CD8-positive, alpha-beta memory T cell (primary cell): ENCODE results near the gene PLCG1. TPM values are rescaled to one million over a fixed set of nuclear protein-coding genes. Genes with fewer than 3 reads are reported as not detected.

Experiments
- CTCF ChIA-PET: fragments of 350-600 bp; sonication (Branson Sonifier 250); formaldehyde crosslinking; loops from one replicate; lab custom pipeline; 2021; ENCODE audit warnings: antibody characterized with exemption; lab: Charles Lee
- POLR2A ChIA-PET: fragments of 350-600 bp; sonication (Branson Sonifier 250); formaldehyde crosslinking; loops from one replicate; lab custom pipeline; 2021; ENCODE audit warnings: antibody characterized with exemption; lab: Charles Lee
- DNase-seq, 5 donors: peaks; one replicate each; pipeline versions ENCODE4 v3.0.0 to v3.0.0-alpha.2; 2020 to 2022; ENCODE audit warnings: mixed read lengths in 1 of 5
- H3K27ac ChIP-seq: one replicate; pipeline ENCODE4 v1.7.0; 2013; ENCODE audit warnings: low read depth, mild to moderate bottlenecking, low read length, moderate library complexity
- H3K27me3 ChIP-seq: 2 replicates; pipeline ENCODE4 v1.7.0; 2013; ENCODE audit warnings: low read length, mild to moderate bottlenecking; ENCODE audit not compliant: insufficient read depth, poor library complexity, severe bottlenecking
- H3K36me3 ChIP-seq: 2 replicates; pipeline ENCODE4 v1.7.0; 2013; ENCODE audit warnings: mild to moderate bottlenecking, low read length, moderate library complexity; ENCODE audit not compliant: insufficient read depth
- H3K4me1 ChIP-seq: 2 replicates; pipeline ENCODE4 v1.7.0; 2013; ENCODE audit warnings: mild to moderate bottlenecking, low read length, moderate library complexity; ENCODE audit not compliant: insufficient read depth
- H3K4me3 ChIP-seq: 2 replicates; pipeline ENCODE4 v1.7.0; 2013; ENCODE audit warnings: mild to moderate bottlenecking, low read length
- H3K9me3 ChIP-seq: 2 replicates; pipeline ENCODE4 v1.7.0; 2013; ENCODE audit warnings: mild to moderate bottlenecking, low read length
- H3K27ac Mint-ChIP-seq, 8 donors: one replicate each; pipeline ENCODE4 v1.8.0; 2020 to 2021; ENCODE audit warnings: mixed read lengths in 8 of 8, mild to moderate bottlenecking in 6 of 8, inconsistent platforms in 3 of 8, moderate library complexity in 3 of 8
- H3K27me3 Mint-ChIP-seq, 2 donors: one replicate each; pipeline ENCODE4 v1.8.0; 2020 to 2021; ENCODE audit warnings: mixed read lengths in 2 of 2, mild to moderate bottlenecking in 1 of 2, moderate library complexity in 1 of 2
- H3K36me3 Mint-ChIP-seq, 3 donors: one replicate each; pipeline ENCODE4 v1.8.0; 2020 to 2021; ENCODE audit warnings: mixed read lengths in 3 of 3, inconsistent platforms in 1 of 3, mild to moderate bottlenecking in 1 of 3
- H3K4me1 Mint-ChIP-seq, 3 donors: one replicate each; pipeline ENCODE4 v1.8.0; 2020 to 2021; ENCODE audit warnings: mixed read lengths in 3 of 3, inconsistent platforms in 1 of 3, mild to moderate bottlenecking in 1 of 3
- H3K4me3 Mint-ChIP-seq, 7 donors: one replicate each; pipeline ENCODE4 v1.8.0; 2020 to 2021; ENCODE audit warnings: mixed read lengths in 7 of 7, mild to moderate bottlenecking in 6 of 7, moderate library complexity in 4 of 7, inconsistent platforms in 2 of 7
- H3K9me3 Mint-ChIP-seq, 5 donors: one replicate each; pipeline ENCODE4 v1.8.0; 2020 to 2022; ENCODE audit warnings: mixed read lengths in 5 of 5, mild to moderate bottlenecking in 3 of 5, moderate library complexity in 2 of 5, inconsistent platforms in 1 of 5
- polyA plus RNA-seq: library from polyadenylated mRNA; unstranded; fragments of 300-500 nt; fragmentation: Illumina TruSeq; gene quantifications from one replicate; pipeline ENCODE4 v1.2.3, GENCODE V29; 2021
- total RNA-seq, 2 experiments: library from RNA; stranded (reverse); gene quantifications; one replicate each; pipeline ENCODE4 v1.2.3, GENCODE V29; 2021

PLCG1 gene
- total and polyA plus RNA-seq, 3 experiments from 2014 or later = 73.5 to 108 (median 104) TPM

GRCh38 chr20:41213150-41213820, 75.9 kb downstream of the PLCG1 start:
- Histone ChIP-seq H3K9me3 (no peaks in the 10 kb centered on the region), H3K4me1 (no peaks in the 10 kb centered on the region), H3K27me3 (no peaks in the 10 kb centered on the region), H3K36me3 (no peaks in the 10 kb centered on the region), H3K27ac (no peak overlapping the region), H3K4me3 (no peak overlapping the region)
- Mint-ChIP-seq H3K9me3 (no peaks in the 10 kb centered on the region), H3K36me3 (no peaks in the 10 kb centered on the region), H3K4me3 (no peak overlapping the region), H3K27ac (peak overlapping the region in 2 of 8 donors; percentile 27 to 53), H3K4me1 (peaks cover 4 to 9% (median 7%) of the 10 kb centered on the region in 3 donors), H3K27me3 (no peaks in the 10 kb centered on the region)
- ChIA-PET POLR2A (no interaction called here), CTCF (no interaction called here)
- DNase-seq = no peak

GRCh38 chr20:41214202-41214601, 76.9 kb downstream of the PLCG1 start:
- no peaks in the 10 kb centered on the region for H3K9me3 Mint-ChIP-seq
- CTCF ChIA-PET = no interaction called here
- POLR2A ChIA-PET = no interaction called here
- no peaks in the 10 kb centered on the region for H3K9me3 ChIP-seq
- H3K4me3 ChIP-seq = no peak overlapping the region
- no peaks in the 10 kb centered on the region for H3K36me3 ChIP-seq
- no peak overlapping the region for H3K27ac Mint-ChIP-seq
- no peaks in the 10 kb centered on the region for H3K27me3 Mint-ChIP-seq
- peaks cover 4 to 9% (median 7%) of the 10 kb centered on the region in 3 donors for H3K4me1 Mint-ChIP-seq
- H3K36me3 Mint-ChIP-seq = no peaks in the 10 kb centered on the region
- no peak overlapping the region for H3K4me3 Mint-ChIP-seq
- H3K4me1 ChIP-seq = no peaks in the 10 kb centered on the region
- no peak overlapping the region for H3K27ac ChIP-seq
- no peaks in the 10 kb centered on the region for H3K27me3 ChIP-seq
- DNase-seq = no peak

- no peaks in the 10 kb centered on the region for H3K36me3 Mint-ChIP-seq
- H3K36me3 ChIP-seq = no peaks in the 10 kb centered on the region
- H3K4me1 Mint-ChIP-seq = peaks cover 4 to 9% (median 7%) of the 10 kb centered on the region in 3 donors
- ChIA-PET POLR2A (no interaction called here), CTCF (no interaction called here)
- no peaks in the 10 kb centered on the region for H3K9me3 Mint-ChIP-seq
- no peaks in the 10 kb centered on the region for H3K4me1 ChIP-seq
- H3K27me3 ChIP-seq = no peaks in the 10 kb centered on the region
- H3K27ac ChIP-seq = no peak overlapping the region
- H3K27me3 Mint-ChIP-seq = no peaks in the 10 kb centered on the region
- H3K27ac Mint-ChIP-seq = no peak overlapping the region
- no peaks in the 10 kb centered on the region for H3K9me3 ChIP-seq
- DNase-seq = no peak
- H3K4me3 ChIP-seq = no peak overlapping the region
- H3K4me3 Mint-ChIP-seq = no peak overlapping the region
Observed at GRCh38 chr20:41214666-41215065, 77.3 kb downstream of the PLCG1 start.

GRCh38 chr20:41217422-41217821, 80.1 kb downstream of the PLCG1 start:
- H3K4me3 ChIP-seq = no peak overlapping the region
- H3K4me1 ChIP-seq = no peaks in the 10 kb centered on the region
- H3K36me3 ChIP-seq = no peaks in the 10 kb centered on the region
- no peaks in the 10 kb centered on the region for H3K27me3 ChIP-seq
- no peaks in the 10 kb centered on the region for H3K9me3 ChIP-seq
- Mint-ChIP-seq H3K27me3 (no peaks in the 10 kb centered on the region), H3K4me1 (no peaks in the 10 kb centered on the region), H3K4me3 (no peak overlapping the region), H3K9me3 (no peaks in the 10 kb centered on the region), H3K27ac (no peak overlapping the region), H3K36me3 (peaks cover 0 to 6% (median 0%) of the 10 kb centered on the region in 3 donors)
- no peak overlapping the region for H3K27ac ChIP-seq
- CTCF ChIA-PET = no interaction called here
- DNase-seq = no peak
- POLR2A ChIA-PET = no interaction called here

- DNase-seq = no peak
- Mint-ChIP-seq H3K4me1 (no peaks in the 10 kb centered on the region), H3K27me3 (no peaks in the 10 kb centered on the region), H3K4me3 (no peak overlapping the region), H3K27ac (no peak overlapping the region), H3K9me3 (no peaks in the 10 kb centered on the region), H3K36me3 (peaks cover 0 to 6% (median 0%) of the 10 kb centered on the region in 3 donors)
- Histone ChIP-seq H3K36me3 (no peaks in the 10 kb centered on the region), H3K9me3 (no peaks in the 10 kb centered on the region), H3K27me3 (no peaks in the 10 kb centered on the region), H3K4me1 (no peaks in the 10 kb centered on the region), H3K27ac (no peak overlapping the region), H3K4me3 (no peak overlapping the region)
- ChIA-PET POLR2A (no interaction called here), CTCF (interaction anchor here (0.6 to 1.2 kb wide), 4 partner anchors 45 to 141 kb away, joined by 3 to 5 read pairs (median 3); no protein-coding TSS in a partner anchor)
Observed at GRCh38 chr20:41218466-41218865, 81.1 kb downstream of the PLCG1 start.

- H3K27ac Mint-ChIP-seq = peak overlapping the region in 4 of 8 donors; percentile 12 to 77 (median 34)
- H3K27me3 Mint-ChIP-seq = no peaks in the 10 kb centered on the region
Observed at GRCh38 chr20:41219824-41220223, 82.5 kb downstream of the PLCG1 start.

GRCh38 chr20:41221614-41222218, 84.4 kb downstream of the PLCG1 start:
- Mint-ChIP-seq H3K27ac (peak overlapping the region in 2 of 8 donors; percentile 40 to 56), H3K9me3 (no peaks in the 10 kb centered on the region), H3K27me3 (no peaks in the 10 kb centered on the region), H3K36me3 (peaks cover 0 to 6% (median 0%) of the 10 kb centered on the region in 3 donors), H3K4me3 (no peak overlapping the region), H3K4me1 (no peaks in the 10 kb centered on the region)
- DNase-seq = no peak
- no peaks in the 10 kb centered on the region for H3K36me3 ChIP-seq
- H3K4me1 ChIP-seq = no peaks in the 10 kb centered on the region
- no peak overlapping the region for H3K4me3 ChIP-seq
- no peaks in the 10 kb centered on the region for H3K27me3 ChIP-seq
- ChIA-PET POLR2A (no interaction called here), CTCF (interaction anchor here (2.3 kb wide), 1 partner anchor 11 kb away, joined by 10 read pairs; no protein-coding TSS in a partner anchor)
- no peak overlapping the region for H3K27ac ChIP-seq
- H3K9me3 ChIP-seq = no peaks in the 10 kb centered on the region

More at GRCh38 chr20:41219824-41220223, 82.5 kb downstream of the PLCG1 start:
- Histone ChIP-seq H3K27me3 (no peaks in the 10 kb centered on the region), H3K4me1 (no peaks in the 10 kb centered on the region), H3K4me3 (no peak overlapping the region), H3K27ac (no peak overlapping the region), H3K9me3 (no peaks in the 10 kb centered on the region), H3K36me3 (no peaks in the 10 kb centered on the region)
- H3K36me3 Mint-ChIP-seq = peaks cover 0 to 6% (median 0%) of the 10 kb centered on the region in 3 donors
- H3K4me3 Mint-ChIP-seq = no peak overlapping the region
- ChIA-PET POLR2A (no interaction called here), CTCF (interaction anchor here (0.8 to 1.4 kb wide), 3 partner anchors 13 to 120 kb away, joined by 3 to 4 read pairs (median 4); no protein-coding TSS in a partner anchor)
- DNase-seq = no peak
- H3K9me3 Mint-ChIP-seq = no peaks in the 10 kb centered on the region
- H3K4me1 Mint-ChIP-seq = no peaks in the 10 kb centered on the region

- H3K27ac Mint-ChIP-seq = no peak overlapping the region
- POLR2A ChIA-PET = no interaction called here
- no peaks in the 10 kb centered on the region for H3K9me3 Mint-ChIP-seq
- no peak overlapping the region for H3K4me3 ChIP-seq
- H3K36me3 Mint-ChIP-seq = peaks cover 0 to 6% (median 0%) of the 10 kb centered on the region in 3 donors
- no peak for DNase-seq
- H3K27me3 Mint-ChIP-seq = no peaks in the 10 kb centered on the region
- no peaks in the 10 kb centered on the region for H3K4me1 ChIP-seq
- no peaks in the 10 kb centered on the region for H3K36me3 ChIP-seq
- H3K27me3 ChIP-seq = no peaks in the 10 kb centered on the region
- no peak overlapping the region for H3K4me3 Mint-ChIP-seq
- CTCF ChIA-PET = interaction anchor here (2.3 kb wide), 1 partner anchor 10 kb away, joined by 10 read pairs; no protein-coding TSS in a partner anchor
- no peaks in the 10 kb centered on the region for H3K9me3 ChIP-seq
- H3K27ac ChIP-seq = no peak overlapping the region
- H3K4me1 Mint-ChIP-seq = no peaks in the 10 kb centered on the region
Observed at GRCh38 chr20:41222296-41222695, 85.0 kb downstream of the PLCG1 start.
